NB4 (cell line): Measurements from ENCODE around the gene GINS2.

Experiments
- CTCF ChIP-seq: IDR thresholded peaks from one replicate; pipeline ENCODE4 v1.5.1; 2012; ENCODE audit warnings: low read depth, low read length
- MAX ChIP-seq: IDR thresholded peaks from 2 replicates; pipeline ENCODE4 v1.6.1; 2011; ENCODE audit warnings: low read depth, low read length
- POLR2A ChIP-seq: IDR thresholded peaks from 2 replicates; pipeline ENCODE4 v1.6.1; 2011; ENCODE audit warnings: mild to moderate bottlenecking; ENCODE audit not compliant: insufficient read length; ENCODE audit errors: extremely low read depth

- TF ChIP-seq POLR2A (no peak), CTCF (no peak), MAX (no peak)
These were observed 29.4 kb downstream of the GINS2 start for GRCh38 chr16:85659336-85659735.
